ENCODE data around the gene MRPL2.

DNA sequence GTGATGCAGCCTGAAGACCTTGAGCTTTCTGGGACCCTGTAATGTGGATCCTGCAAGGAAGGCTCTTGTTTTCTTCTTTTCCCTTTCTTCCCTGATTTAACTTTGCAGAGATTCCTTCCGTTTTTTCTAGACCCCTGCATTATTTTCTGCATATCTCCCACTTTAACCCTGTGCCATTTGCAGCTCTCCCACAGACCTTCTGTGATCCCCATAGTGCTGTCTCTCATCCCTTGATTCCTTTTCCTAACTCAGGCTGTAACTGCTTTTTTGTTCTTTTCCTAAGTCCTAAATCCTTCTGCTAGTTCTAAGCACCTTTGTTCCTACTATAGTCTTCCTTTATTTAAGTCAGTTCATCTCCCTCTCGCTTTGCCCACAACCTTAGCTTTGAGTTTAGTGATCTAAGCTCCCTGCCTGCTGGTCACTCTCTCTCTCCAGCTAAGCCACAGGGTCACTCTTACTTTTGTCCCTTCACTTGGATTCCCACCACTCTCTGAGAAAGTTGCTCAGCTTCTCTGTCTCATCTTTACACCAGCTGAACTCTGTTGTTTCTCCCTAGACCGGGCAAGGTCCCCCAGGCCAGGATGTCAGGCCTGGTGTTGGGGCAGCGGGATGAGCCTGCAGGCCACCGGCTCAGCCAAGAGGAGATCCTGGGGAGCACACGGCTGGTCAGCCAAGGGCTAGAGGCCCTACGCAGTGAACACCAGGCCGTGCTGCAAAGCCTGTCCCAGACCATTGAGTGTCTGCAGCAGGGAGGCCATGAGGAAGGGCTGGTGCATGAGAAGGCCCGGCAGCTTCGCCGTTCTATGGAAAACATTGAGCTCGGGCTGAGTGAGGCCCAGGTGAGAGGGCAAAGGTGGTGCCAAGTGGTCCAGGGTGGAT, 1.8 kb upstream of the MRPL2 start:
- TF ChIP-seq EZH2 (IDR thresholded peaks at IDR 0.05; ENCODE audit: insufficient read depth, poor library complexity, severe bottlenecking) (no peak), EZH2phosphoT487 (IDR thresholded peaks at IDR 0.05; ENCODE audit: insufficient read depth, low read depth) (no peak)

Data from GM23248 (cell line).